H9 (cell line): Measurements from ENCODE around the gene UQCR10. TPM values are rescaled to one million over a fixed set of nuclear protein-coding genes. Genes with fewer than 3 reads are reported as not detected.

ENCODE experiments used
- DNase-seq: peaks from one replicate; pipeline ENCODE4 v3.0.0-alpha.2; 2017
- H2AFZ ChIP-seq: one replicate; pipeline ENCODE4 v1.6.1; 2013; ENCODE audit warnings: mild to moderate bottlenecking, low read length, control low read depth, moderate library complexity
- H2AK5ac ChIP-seq: 2 replicates; pipeline ENCODE4 v1.6.1; 2013; ENCODE audit warnings: low read length, control low read depth, mixed read lengths; ENCODE audit not compliant: insufficient read length
- H2BK120ac ChIP-seq: one replicate; pipeline ENCODE4 v1.6.1; 2013; ENCODE audit warnings: low read depth, mild to moderate bottlenecking, low read length, control low read depth, inconsistent platforms; ENCODE audit not compliant: poor library complexity, severe bottlenecking
- H2BK12ac ChIP-seq: 2 replicates; pipeline ENCODE4 v1.6.1; 2013; ENCODE audit warnings: low read length, control low read depth, mixed read lengths, low read depth; ENCODE audit not compliant: insufficient read length
- H2BK15ac ChIP-seq: 2 replicates; pipeline ENCODE4 v1.6.1; 2013; ENCODE audit warnings: low read depth, low read length, control low read depth
- H2BK20ac ChIP-seq: one replicate; pipeline ENCODE4 v1.6.1; 2013; ENCODE audit warnings: low read depth, mild to moderate bottlenecking, low read length, control low read depth, inconsistent platforms; ENCODE audit not compliant: poor library complexity, severe bottlenecking
- H2BK5ac ChIP-seq: 2 replicates; pipeline ENCODE4 v1.6.1; 2013; ENCODE audit warnings: low read length, control low read depth, mixed read lengths; ENCODE audit not compliant: insufficient read length
- H3K14ac ChIP-seq: 2 replicates; pipeline ENCODE4 v1.6.1; 2013; ENCODE audit warnings: low read length, control low read depth; ENCODE audit not compliant: insufficient read depth
- H3K18ac ChIP-seq: 2 replicates; pipeline ENCODE4 v1.6.1; 2013; ENCODE audit warnings: low read depth, mild to moderate bottlenecking, mixed read lengths, low read length, control low read depth; ENCODE audit not compliant: insufficient read length
- H3K23ac ChIP-seq: 2 replicates; pipeline ENCODE4 v1.6.1; 2013; ENCODE audit warnings: low read length, control low read depth, mixed read lengths, low read depth; ENCODE audit not compliant: insufficient read length
- H3K23me2 ChIP-seq: 2 replicates; pipeline ENCODE4 v1.6.1; 2013; ENCODE audit warnings: low read depth, mild to moderate bottlenecking, mixed read lengths, low read length, control low read depth; ENCODE audit not compliant: insufficient read length, poor library complexity, severe bottlenecking
- H3K27ac ChIP-seq: 2 replicates; pipeline ENCODE4 v1.5.1; 2013; ENCODE audit warnings: low read length, control low read depth, mixed read lengths, low read depth; ENCODE audit not compliant: insufficient read length
- H3K27me3 ChIP-seq: 2 replicates; pipeline ENCODE4 v1.6.1; 2013; ENCODE audit warnings: low read length, control low read depth, inconsistent platforms; ENCODE audit not compliant: insufficient read depth
- H3K4ac ChIP-seq: 2 replicates; pipeline ENCODE4 v1.6.1; 2013; ENCODE audit warnings: low read depth, mild to moderate bottlenecking, control low read depth, inconsistent platforms, low read length, moderate library complexity
- H3K4me1 ChIP-seq: 2 replicates; pipeline ENCODE4 v1.6.1; 2013; ENCODE audit warnings: low read length, control low read depth, inconsistent platforms; ENCODE audit not compliant: insufficient read depth
- H3K4me2 ChIP-seq: 2 replicates; pipeline ENCODE4 v1.6.1; 2013; ENCODE audit warnings: low read length, control low read depth, mixed read lengths; ENCODE audit not compliant: insufficient read length, insufficient read depth
- H3K56ac ChIP-seq: 2 replicates; pipeline ENCODE4 v1.6.1; 2013; ENCODE audit warnings: low read depth, mild to moderate bottlenecking, mixed read lengths, low read length, control low read depth; ENCODE audit not compliant: insufficient read length
- H3K79me1 ChIP-seq: 2 replicates; pipeline ENCODE4 v1.6.1; 2013; ENCODE audit warnings: low read depth, mild to moderate bottlenecking, moderate library complexity, low read length, control low read depth, inconsistent platforms; ENCODE audit not compliant: insufficient read depth, poor library complexity, severe bottlenecking
- H3K79me2 ChIP-seq: 2 replicates; pipeline ENCODE4 v1.6.1; 2013; ENCODE audit warnings: low read length, control low read depth, inconsistent platforms; ENCODE audit not compliant: insufficient read depth
- H3K9ac ChIP-seq: 2 replicates; pipeline ENCODE4 v1.6.1; 2013; ENCODE audit warnings: low read length, control low read depth, mixed read lengths; ENCODE audit not compliant: insufficient read length; ENCODE audit errors: extremely low read depth
- H3K9me3 ChIP-seq: one replicate; pipeline ENCODE4 v1.6.1; 2013; ENCODE audit warnings: low read depth, low read length, inconsistent platforms; ENCODE audit not compliant: control insufficient read depth
- H3T11ph ChIP-seq: one replicate; pipeline ENCODE4 v1.6.1; 2013; ENCODE audit warnings: mild to moderate bottlenecking, low read length, control low read depth, inconsistent platforms
- H4K20me1 ChIP-seq: one replicate; pipeline ENCODE4 v1.6.1; 2013; ENCODE audit not compliant: control insufficient read depth, insufficient read length, insufficient read depth
- H4K5ac ChIP-seq: 2 replicates; pipeline ENCODE4 v1.6.1; 2013; ENCODE audit warnings: low read depth, mild to moderate bottlenecking, mixed read lengths, low read length, control low read depth; ENCODE audit not compliant: insufficient read length
- H4K8ac ChIP-seq: replicated peaks from 2 replicates; pipeline ENCODE4 v1.6.1; 2013; ENCODE audit warnings: low read length, control low read depth, mixed read lengths, low read depth; ENCODE audit not compliant: insufficient read length
- H4K91ac ChIP-seq: 2 replicates; pipeline ENCODE4 v1.6.1; 2013; ENCODE audit warnings: low read depth, mild to moderate bottlenecking, moderate library complexity, mixed read lengths, low read length, control low read depth; ENCODE audit not compliant: insufficient read length
- H3K27ac Mint-ChIP-seq, 3 experiments: 2 replicates in 2 of 3; 3 replicates in 1 of 3; pipeline ENCODE4 v1.8.0; 2020 to 2021; ENCODE audit warnings: mixed read lengths in 3 of 3, mild to moderate bottlenecking in 1 of 3, moderate library complexity in 1 of 3
- H3K27me3 Mint-ChIP-seq: 2 replicates; pipeline ENCODE4 v1.8.0; 2021; ENCODE audit warnings: low read depth, mild to moderate bottlenecking, moderate library complexity, mixed read lengths
- H3K36me3 Mint-ChIP-seq, 3 experiments: 2 replicates in 2 of 3; 3 replicates in 1 of 3; pipeline ENCODE4 v1.8.0; 2020 to 2021; ENCODE audit warnings: low read depth in 3 of 3, mixed read lengths in 3 of 3; ENCODE audit not compliant: insufficient read depth in 1 of 3
- H3K4me1 Mint-ChIP-seq, 2 experiments: 2 replicates each; pipeline ENCODE4 v1.8.0; 2020; ENCODE audit warnings: mixed read lengths in 2 of 2
- H3K4me3 Mint-ChIP-seq, 2 experiments: 2 replicates in 1 of 2; 3 replicates in 1 of 2; pipeline ENCODE4 v1.8.0; 2020 to 2021; ENCODE audit warnings: mild to moderate bottlenecking in 2 of 2, mixed read lengths in 2 of 2, moderate library complexity in 1 of 2
- H3K9me3 Mint-ChIP-seq, 2 experiments: 2 replicates in 1 of 2; 3 replicates in 1 of 2; pipeline ENCODE4 v1.8.0; 2020; ENCODE audit warnings: mild to moderate bottlenecking in 2 of 2, mixed read lengths in 2 of 2, moderate library complexity in 1 of 2
- CTCF ChIP-seq: fragments of 200-600 bp; sonication (generic); conservative IDR thresholded peaks from 3 replicates; pipeline ENCODE4 v1.8.0; 2021; ENCODE audit warnings: antibody characterized with exemption, mild to moderate bottlenecking
- WGBS: extraction: QIAGEN DNeasy Blood & Tissue Kit; methylation state at CpG from one replicate; pipeline ENCODE4 v1.1.7; 2013; ENCODE audit warnings: missing lambda C conversion rate, low lambda C conversion rate, mixed read lengths; ENCODE audit not compliant: insufficient read length; ENCODE audit errors: extremely low coverage; 5-methylcytosine and 5-hydroxymethylcytosine counted together
- total RNA-seq: library from RNA; stranded (reverse); gene quantifications from 2 replicates; pipeline ENCODE4 v1.2.1, GENCODE V29; 2021

The UQCR10 gene
- total RNA-seq, 1 experiment from 2014 or later: 124 TPM

DNA sequence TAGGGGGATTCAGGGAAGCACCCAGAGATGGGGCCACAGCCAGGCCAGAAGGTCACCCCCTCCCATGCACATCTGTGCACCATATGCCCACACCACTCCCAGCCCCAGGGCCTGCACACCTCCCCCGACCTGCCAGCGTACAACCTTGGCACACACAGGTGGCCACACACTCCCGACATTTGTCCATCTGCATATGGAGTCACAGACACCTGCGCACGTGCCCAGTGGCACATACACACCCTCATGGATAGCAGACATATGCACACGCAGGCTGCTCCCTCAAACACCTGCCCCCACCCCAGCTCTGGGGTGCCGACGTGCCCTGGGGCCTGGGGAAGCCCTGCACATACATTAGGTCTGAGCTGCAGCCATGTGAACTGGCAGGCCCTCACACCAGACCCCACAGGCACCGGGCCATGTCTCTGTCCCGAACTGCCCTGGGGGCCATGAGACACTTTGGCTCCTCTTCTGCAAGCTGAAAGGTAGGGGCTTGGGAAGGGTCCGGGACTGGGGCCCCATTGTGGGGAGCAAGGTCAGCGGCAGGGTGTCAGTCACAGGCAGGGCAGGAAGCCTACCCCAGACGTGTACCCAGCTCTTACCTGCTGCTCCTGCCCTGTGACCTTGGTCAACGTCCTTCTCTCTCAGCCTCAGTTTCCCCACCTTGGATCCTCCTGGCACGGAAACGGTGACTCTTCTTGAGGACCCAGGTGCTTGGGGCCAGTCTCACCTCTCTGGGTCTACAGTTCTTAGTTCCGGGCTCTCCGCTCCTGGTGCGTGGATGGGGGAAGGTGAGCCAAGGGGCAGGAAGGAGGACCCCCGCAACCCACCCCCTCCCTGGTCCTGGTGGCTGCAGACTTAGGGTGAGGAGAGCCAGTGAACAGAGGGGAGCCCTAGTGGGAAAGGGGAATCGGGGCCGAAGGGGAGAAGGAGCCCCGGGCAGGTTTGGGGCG, 47.9 kb upstream of the UQCR10 start:
- H4K8ac ChIP-seq: no peak overlapping the region
- H3K27me3 ChIP-seq: peaks cover 24% of the 10 kb centered on the region; the same call in 1 of the 2 replicates
- no peaks in the 10 kb centered on the region for H3K9me3 ChIP-seq
- no peak overlapping the region for H2AFZ ChIP-seq
- H4K91ac ChIP-seq: no peak overlapping the region
- no peak for DNase-seq
- H2BK5ac ChIP-seq: no peak overlapping the region
- no peaks in the 10 kb centered on the region; a peak in 1 of 5 replicates for H3K9me3 Mint-ChIP-seq
- no CpG with 5 or more reads among the region's 24 CpGs for WGBS
- no peak overlapping the region for H2BK15ac ChIP-seq
- no peak overlapping the region for H3T11ph ChIP-seq
- peak overlapping the region; percentile 14 for H3K4me2 ChIP-seq
- H3K79me1 ChIP-seq: no peaks in the 10 kb centered on the region
- H2BK12ac ChIP-seq: no peak overlapping the region
- no peak overlapping the region for H4K5ac ChIP-seq
- no peaks in the 10 kb centered on the region; a peak in 2 of 7 replicates for H3K36me3 Mint-ChIP-seq
- H3K4me1 Mint-ChIP-seq: peaks cover 4 to 15% of the 10 kb centered on the region in 2 experiments; a peak in 2 of 4 replicates
- no peaks in the 10 kb centered on the region for H3K4me1 ChIP-seq
- peaks cover 89% of the 10 kb centered on the region for H3K27me3 Mint-ChIP-seq
- H4K20me1 ChIP-seq: no peaks in the 10 kb centered on the region
- no peak overlapping the region for H3K27ac Mint-ChIP-seq
- no peak overlapping the region for H3K27ac ChIP-seq
- no peak overlapping the region for H2AK5ac ChIP-seq
- H3K23me2 ChIP-seq: peaks cover 4% of the 10 kb centered on the region
- H3K79me2 ChIP-seq: no peaks in the 10 kb centered on the region
- H2BK120ac ChIP-seq: no peak overlapping the region
- H3K9ac ChIP-seq: no peak overlapping the region
- no peak overlapping the region for H3K56ac ChIP-seq
- H3K18ac ChIP-seq: no peak overlapping the region
- H3K23ac ChIP-seq: no peak overlapping the region
- no peak overlapping the region for H3K4ac ChIP-seq
- no peak overlapping the region for H3K14ac ChIP-seq
- no peak for TF ChIP-seq CTCF
- no peak overlapping the region for H2BK20ac ChIP-seq
- H3K4me3 Mint-ChIP-seq: peak overlapping the region; percentile 27 to 67; a peak in 4 of 5 replicates
